HG03066 (cell line): Measurements from ENCODE around the gene ALPL.

Experiments used
- ATAC-seq: cut with Tn5 transposase; IDR thresholded peaks from one replicate; pipeline ENCODE4 v1.9.1; 2021; ENCODE audit warnings: low read depth; ENCODE audit not compliant: unreplicated experiment

Gene ALPL

GRCh38 chr1:21613072-21613867 lies 104.0 kb downstream of the ALPL start:
- ATAC-seq, result no peak

- no peak for ATAC-seq
Measured at GRCh38 chr1:21614419-21615115, 105.3 kb downstream of the ALPL start.

- no peak for ATAC-seq
Measured at GRCh38 chr1:21616372-21616771, 107.1 kb downstream of the ALPL start.

GRCh38 chr1:21617126-21617738 lies 108.0 kb downstream of the ALPL start:
- no peak for ATAC-seq

GRCh38 chr1:21618059-21618458 lies 108.8 kb downstream of the ALPL start:
- ATAC-seq, result no peak

GRCh38 chr1:21618561-21619374 lies 109.5 kb downstream of the ALPL start:
- no peak for ATAC-seq

GRCh38 chr1:21619375-21619947 lies 110.2 kb downstream of the ALPL start:
- ATAC-seq, result no peak

- no peak for ATAC-seq
Measured at GRCh38 chr1:21620011-21620410, 110.8 kb downstream of the ALPL start.

GRCh38 chr1:21620496-21620895 lies 111.3 kb downstream of the ALPL start:
- ATAC-seq, result no peak

GRCh38 chr1:21621051-21621450 lies 111.8 kb downstream of the ALPL start:
- ATAC-seq, result no peak

GRCh38 chr1:21621761-21622436 lies 112.7 kb downstream of the ALPL start:
- ATAC-seq, result no peak

GRCh38 chr1:21622466-21623315 lies 113.5 kb downstream of the ALPL start:
- ATAC-seq, result no peak

GRCh38 chr1:21623410-21623961 lies 114.3 kb downstream of the ALPL start:
- ATAC-seq, result no peak

GRCh38 chr1:21624571-21625389 lies 115.6 kb downstream of the ALPL start:
- no peak for ATAC-seq

GRCh38 chr1:21625390-21626190 lies 116.4 kb downstream of the ALPL start:
- no peak for ATAC-seq

GRCh38 chr1:21626921-21627339 lies 117.7 kb downstream of the ALPL start:
- no peak for ATAC-seq
